ENCODE results near the gene TPPP2.

Gene TPPP2

GRCh38 chr14:21071225-21072030 is 41.4 kb downstream of the TPPP2 start:
- H3K9me3 ChIP-seq (ENCODE audit: control insufficient read depth, insufficient read depth, low read depth, low read length), result no peaks in the 10 kb centered on the region
- peak overlapping the region; percentile 79 for H3K4me3 ChIP-seq (ENCODE audit: low read depth, low read length)
- H3K4me1 ChIP-seq (ENCODE audit: control insufficient read depth, insufficient read depth, low read length), result peaks cover 16% of the 10 kb centered on the region
- peaks cover 0 to 35% of the 10 kb centered on the region in 2 experiments; a peak in 1 of 3 replicates for H3K36me3 ChIP-seq (ENCODE audit: control insufficient read depth in 2 of 2, insufficient read depth in 1 of 2, low read length in 2 of 2)
- CTCF ChIA-PET, result interaction anchor here (0.6 to 4.3 kb wide), 18 partner anchors 15 to 560 kb away, joined by 3 to 64 read pairs (median 4); partner anchors contain the start of gene TMEM253
- POLR2A ChIA-PET, result interaction anchor here (0.7 to 3.7 kb wide), 23 partner anchors 8 to 610 kb away, joined by 3 to 71 read pairs (median 5); partner anchors contain the start of genes NDRG2, RNASE8, SLC39A2 and ZNF219
- peak overlapping the region; percentile 86 for H3K27ac ChIP-seq (ENCODE audit: extremely low read depth, low read depth, low read length)
- peak; percentile 60; the same call in 1 of the 2 replicates for TF ChIP-seq WT1 (tag by site-specific recombination; IDR thresholded peaks at IDR 0.05)
- TF ChIP-seq ZEB2 (tag by site-specific recombination; IDR thresholded peaks at IDR 0.05), result peak; percentile 67; the same call in 1 of the 2 replicates
- TF ChIP-seq ZNF776 (tag by site-specific recombination; IDR thresholded peaks at IDR 0.05; ENCODE audit: borderline replicate concordance), result no peak
- TF ChIP-seq ZNF843 (tag by site-specific recombination; IDR thresholded peaks at IDR 0.05), result 0 out of 2 replicates have a peak, but pooled peaks have one; percentile 14
- peak; percentile 68; the same call in 1 of the 2 replicates for TF ChIP-seq SP7 (tag by site-specific recombination; IDR thresholded peaks at IDR 0.05)
- TF ChIP-seq ZNF529 (tag by site-specific recombination; IDR thresholded peaks at IDR 0.05; ENCODE audit: insufficient replicate concordance), result no peak
- TF ChIP-seq ZNF639 (tag by site-specific recombination; IDR thresholded peaks at IDR 0.05), result 0 out of 2 replicates have a peak, but pooled peaks have one; percentile 21
- no peak for TF ChIP-seq ZNF670 (tag by site-specific recombination; IDR thresholded peaks at IDR 0.05; ENCODE audit: low read depth)
- no peak for TF ChIP-seq YY2 (tag by site-specific recombination; IDR thresholded peaks at IDR 0.05)
- TF ChIP-seq ZNF76 (tag by site-specific recombination; IDR thresholded peaks at IDR 0.05; ENCODE audit: borderline replicate concordance, low read depth), result peak; percentile 44; the same call in 1 of the 2 replicates
- peak; percentile 85 for TF ChIP-seq ZXDB (tag by site-specific recombination; IDR thresholded peaks at IDR 0.05)
- peak; percentile 96 for TF ChIP-seq HIC1 (tag by site-specific recombination; IDR thresholded peaks at IDR 0.05)
- no peak for TF ChIP-seq ZNF311 (tag by site-specific recombination; IDR thresholded peaks at IDR 0.05; ENCODE audit: borderline replicate concordance)
- no peak for TF ChIP-seq ZNF830 (tag by site-specific recombination; IDR thresholded peaks at IDR 0.05; ENCODE audit: low read depth)
- TF ChIP-seq ZBTB26 (tag by site-specific recombination; optimal IDR thresholded peaks at IDR 0.05), result peak; percentile 80
- 0 out of 2 replicates have a peak, but pooled peaks have one; percentile 42 for TF ChIP-seq KLF7 (tag by site-specific recombination; IDR thresholded peaks at IDR 0.05; ENCODE audit: borderline replicate concordance)
- TF ChIP-seq ZNF488 (tag by site-specific recombination; IDR thresholded peaks at IDR 0.05), result no peak
- no peak for TF ChIP-seq ZNF26 (tag by site-specific recombination; IDR thresholded peaks at IDR 0.05)
- TF ChIP-seq IKZF3 (tag by site-specific recombination; IDR thresholded peaks at IDR 0.05), result 0 out of 2 replicates have a peak, but pooled peaks have one; percentile 23
- TF ChIP-seq ZIC2 (tag by site-specific recombination; IDR thresholded peaks at IDR 0.05), result peak; percentile 71
- peak; percentile 71 for TF ChIP-seq ZNF692 (tag by site-specific recombination; IDR thresholded peaks at IDR 0.05)
- peak; percentile 97 for TF ChIP-seq ZBTB48 (tag by site-specific recombination; IDR thresholded peaks at IDR 0.05)
- TF ChIP-seq ZSCAN30 (tag by site-specific recombination; IDR thresholded peaks at IDR 0.05), result peak; percentile 77
- TF ChIP-seq SP2 (tag by site-specific recombination; IDR thresholded peaks at IDR 0.05), result peak; percentile 83
- peak; percentile 86 for TF ChIP-seq SP3 (tag by site-specific recombination; IDR thresholded peaks at IDR 0.05)
- TF ChIP-seq ZBTB17 (tag by site-specific recombination; IDR thresholded peaks at IDR 0.05), result peak; percentile 94
